CD4-positive, alpha-beta T cell (primary cell): ENCODE measurements around the gene PFKFB3. TPM values are rescaled to one million over a fixed set of nuclear protein-coding genes. Genes with fewer than 3 reads are reported as not detected.

ENCODE experiments used
- ATAC-seq: fragments of 200-7000 bp; cut with Tn5 transposase; one replicate; pipeline ENCODE4 v1.10.0; 2022; ENCODE audit warnings: mild to moderate bottlenecking; ENCODE audit not compliant: poor library complexity
- CTCF ChIA-PET: fragments of 350-600 bp; sonication (Branson Sonifier 250); formaldehyde crosslinking; loops from one replicate; lab custom pipeline; 2021; ENCODE audit warnings: antibody characterized with exemption, inconsistent platforms; lab: Charles Lee
- POLR2A ChIA-PET: fragments of 350-600 bp; sonication (Branson Sonifier 250); formaldehyde crosslinking; loops from one replicate; lab custom pipeline; 2021; ENCODE audit warnings: antibody characterized with exemption, inconsistent platforms; lab: Charles Lee
- DNase-seq, 14 experiments: peaks; one replicate each; pipeline ENCODE4 v3.0.0-alpha.2; 2013 to 2020; ENCODE audit warnings: mixed read lengths in 2 of 14
- H3K27ac ChIP-seq, 2 donors: one replicate each; pipeline versions ENCODE4 v1.5.1 to v1.7.0; 2013; ENCODE audit warnings: low read length in 2 of 2, low read depth in 1 of 2, mild to moderate bottlenecking in 1 of 2
- H3K27me3 ChIP-seq, 2 experiments: 1 replicate in 1 of 2; 2 replicates in 1 of 2; pipeline versions ENCODE4 v1.6.1 to v1.7.0; 2013; ENCODE audit warnings: low read length in 2 of 2, control low read depth in 1 of 2, mild to moderate bottlenecking in 1 of 2, moderate library complexity in 1 of 2; ENCODE audit not compliant: insufficient read depth in 2 of 2, control insufficient read depth in 1 of 2
- H3K36me3 ChIP-seq: one replicate; pipeline ENCODE4 v1.6.1; 2013; ENCODE audit warnings: low read length, control low read depth; ENCODE audit not compliant: insufficient read depth
- H3K4me1 ChIP-seq: one replicate; pipeline ENCODE4 v1.6.1; 2013; ENCODE audit warnings: low read length, control low read depth; ENCODE audit not compliant: insufficient read depth
- H3K4me3 ChIP-seq: one replicate; pipeline ENCODE4 v1.5.1; 2013; ENCODE audit warnings: mild to moderate bottlenecking, low read length, moderate library complexity
- H3K9me3 ChIP-seq, 2 experiments: 1 replicate in 1 of 2; 2 replicates in 1 of 2; pipeline versions ENCODE4 v1.6.1 to v1.7.0; 2013; ENCODE audit warnings: low read length in 2 of 2, mild to moderate bottlenecking in 2 of 2, control low read depth in 1 of 2, moderate library complexity in 1 of 2; ENCODE audit not compliant: control insufficient read depth in 1 of 2, insufficient read depth in 1 of 2
- H3K27ac Mint-ChIP-seq: one replicate; pipeline ENCODE4 v1.8.0; 2020; ENCODE audit warnings: mixed read lengths
- H3K27me3 Mint-ChIP-seq: one replicate; pipeline ENCODE4 v1.8.0; 2021; ENCODE audit warnings: mixed read lengths
- H3K36me3 Mint-ChIP-seq: one replicate; pipeline ENCODE4 v1.8.0; 2021; ENCODE audit warnings: low read depth, mixed read lengths
- H3K4me1 Mint-ChIP-seq: one replicate; pipeline ENCODE4 v1.8.0; 2021; ENCODE audit warnings: low read depth, mixed read lengths
- H3K4me3 Mint-ChIP-seq: one replicate; pipeline ENCODE4 v1.8.0; 2020; ENCODE audit warnings: mild to moderate bottlenecking, mixed read lengths
- H3K9me3 Mint-ChIP-seq: one replicate; pipeline ENCODE4 v1.8.0; 2020; ENCODE audit warnings: mixed read lengths
- CTCF ChIP-seq: fragments of 200-600 bp; IDR thresholded peaks from one replicate; pipeline ENCODE4 v1.8.0; 2022; ENCODE audit warnings: antibody characterized with exemption, mild to moderate bottlenecking
- intact Hi-C, 2 experiments: fragments of 100-400 bp; cut with DNase I in 1 of 2; cut with micrococcal nuclease in 1 of 2; formaldehyde crosslinking; loops; one replicate each; pipeline versions ENCODE4 v1.15.1 to v1.9.0; 2023 to 2025; cut with DNase I, micrococcal nuclease
- total RNA-seq, 174 experiments: library from RNA in 2 of 174; stranded (reverse) in 2 of 174; gene quantifications; one replicate each; pipeline ENCODE4 v1.2.3 and lab custom pipeline; 2021 to 2026

The PFKFB3 gene
- total RNA-seq, 2 experiments from 2014 or later: 142 to 145 TPM

- DNase-seq: no peak
- peaks cover 3% of the 10 kb centered on the region for H3K4me1 ChIP-seq
- H3K9me3 Mint-ChIP-seq: no peaks in the 10 kb centered on the region
- ATAC-seq: no peak
- H3K4me3 ChIP-seq: no peak overlapping the region
- intact Hi-C loops: no loop called here
- H3K27me3 Mint-ChIP-seq: no peaks in the 10 kb centered on the region
- no peak overlapping the region for H3K27ac ChIP-seq
- peak overlapping the region; percentile 20 for H3K27ac Mint-ChIP-seq
- H3K4me3 Mint-ChIP-seq: no peak overlapping the region
- H3K36me3 Mint-ChIP-seq: peaks cover 92% of the 10 kb centered on the region
- POLR2A ChIA-PET: no interaction called here
- H3K4me1 Mint-ChIP-seq: no peaks in the 10 kb centered on the region
- no peak for TF ChIP-seq CTCF
- peaks cover 92% of the 10 kb centered on the region for H3K36me3 ChIP-seq
- CTCF ChIA-PET: no interaction called here
- no peaks in the 10 kb centered on the region for H3K27me3 ChIP-seq
- H3K9me3 ChIP-seq: no peaks in the 10 kb centered on the region
Measured at GRCh38 chr10:6219494-6219836, 16.7 kb downstream of the PFKFB3 start.

- POLR2A ChIA-PET: no interaction called here
- H3K36me3 Mint-ChIP-seq: peaks cover 92% of the 10 kb centered on the region
- H3K27ac Mint-ChIP-seq: peak overlapping the region; percentile 5
Measured at GRCh38 chr10:6220418-6221191, 17.9 kb downstream of the PFKFB3 start.

GRCh38 chr10:6221192-6221940 is 18.6 kb downstream of the PFKFB3 start:
- H3K4me1 Mint-ChIP-seq: no peaks in the 10 kb centered on the region
- no peak for ATAC-seq
- peaks cover 98% of the 10 kb centered on the region for H3K36me3 Mint-ChIP-seq
- DNase-seq: no peak
- Histone ChIP-seq H3K4me1 (peaks cover 3% of the 10 kb centered on the region), H3K27ac (no peak overlapping the region), H3K4me3 (no peak overlapping the region), H3K27me3 (no peaks in the 10 kb centered on the region), H3K9me3 (no peaks in the 10 kb centered on the region), H3K36me3 (peaks cover 92% of the 10 kb centered on the region)
- intact Hi-C loops: no loop called here
- H3K9me3 Mint-ChIP-seq: no peaks in the 10 kb centered on the region
- no peak for TF ChIP-seq CTCF
- POLR2A ChIA-PET: no interaction called here
- H3K27me3 Mint-ChIP-seq: no peaks in the 10 kb centered on the region
- peak overlapping the region; percentile 5 for H3K27ac Mint-ChIP-seq
- H3K4me3 Mint-ChIP-seq: no peak overlapping the region
- CTCF ChIA-PET: no interaction called here

More at GRCh38 chr10:6220418-6221191, 17.9 kb downstream of the PFKFB3 start:
- H3K27me3 ChIP-seq: no peaks in the 10 kb centered on the region
- DNase-seq (no peak), ATAC-seq (no peak)
- TF ChIP-seq CTCF: no peak
- H3K4me3 ChIP-seq: no peak overlapping the region
- no peaks in the 10 kb centered on the region for H3K9me3 ChIP-seq
- H3K4me1 ChIP-seq: peaks cover 3% of the 10 kb centered on the region
- Mint-ChIP-seq H3K27me3 (no peaks in the 10 kb centered on the region), H3K4me3 (no peak overlapping the region), H3K4me1 (no peaks in the 10 kb centered on the region), H3K9me3 (no peaks in the 10 kb centered on the region)
- no peak overlapping the region for H3K27ac ChIP-seq
- CTCF ChIA-PET: no interaction called here
- H3K36me3 ChIP-seq: peaks cover 92% of the 10 kb centered on the region
- intact Hi-C loops: no loop called here
